Measurements from ENCODE around the gene KCTD7. TPM values are rescaled to one million over a fixed set of nuclear protein-coding genes. Genes with fewer than 3 reads are reported as not detected.

The KCTD7 gene
- total and polyA plus RNA-seq, 2 of the 13 experiments (the other 11 are each of a cell fraction or from before 2014, with no cell fraction given), result 7.3 to 13.5 TPM

DNA sequence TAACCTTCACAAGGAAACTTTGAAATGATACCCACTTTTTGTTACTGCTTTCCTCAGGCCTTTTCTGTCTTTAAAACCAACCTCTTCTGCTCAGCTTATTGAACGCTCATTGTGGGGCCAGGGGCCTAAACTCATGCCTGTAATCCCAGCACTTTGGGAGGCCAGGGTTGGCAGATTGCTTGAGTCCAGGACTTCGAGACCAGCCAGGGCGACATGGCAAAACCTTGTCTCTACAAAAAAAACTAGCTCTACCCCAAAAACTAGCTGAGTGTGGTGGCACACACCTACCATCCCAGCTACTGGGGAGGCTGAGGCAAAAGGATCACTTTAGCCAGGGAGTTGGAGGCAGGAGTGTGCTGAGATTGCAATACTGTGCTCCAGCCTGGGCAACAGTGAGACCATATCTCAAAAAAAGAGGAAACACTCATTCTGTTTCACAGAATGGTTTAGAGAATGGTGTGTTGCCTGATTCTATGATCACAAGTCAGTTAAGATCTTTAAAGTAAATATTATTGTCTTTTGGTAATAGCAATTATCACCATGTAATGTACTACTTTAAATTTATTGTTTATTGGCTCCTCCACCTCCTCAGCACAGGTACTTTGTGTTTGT lies 51.1 kb downstream of the KCTD7 start (continued):
- TF ChIP-seq, protein P1, sequence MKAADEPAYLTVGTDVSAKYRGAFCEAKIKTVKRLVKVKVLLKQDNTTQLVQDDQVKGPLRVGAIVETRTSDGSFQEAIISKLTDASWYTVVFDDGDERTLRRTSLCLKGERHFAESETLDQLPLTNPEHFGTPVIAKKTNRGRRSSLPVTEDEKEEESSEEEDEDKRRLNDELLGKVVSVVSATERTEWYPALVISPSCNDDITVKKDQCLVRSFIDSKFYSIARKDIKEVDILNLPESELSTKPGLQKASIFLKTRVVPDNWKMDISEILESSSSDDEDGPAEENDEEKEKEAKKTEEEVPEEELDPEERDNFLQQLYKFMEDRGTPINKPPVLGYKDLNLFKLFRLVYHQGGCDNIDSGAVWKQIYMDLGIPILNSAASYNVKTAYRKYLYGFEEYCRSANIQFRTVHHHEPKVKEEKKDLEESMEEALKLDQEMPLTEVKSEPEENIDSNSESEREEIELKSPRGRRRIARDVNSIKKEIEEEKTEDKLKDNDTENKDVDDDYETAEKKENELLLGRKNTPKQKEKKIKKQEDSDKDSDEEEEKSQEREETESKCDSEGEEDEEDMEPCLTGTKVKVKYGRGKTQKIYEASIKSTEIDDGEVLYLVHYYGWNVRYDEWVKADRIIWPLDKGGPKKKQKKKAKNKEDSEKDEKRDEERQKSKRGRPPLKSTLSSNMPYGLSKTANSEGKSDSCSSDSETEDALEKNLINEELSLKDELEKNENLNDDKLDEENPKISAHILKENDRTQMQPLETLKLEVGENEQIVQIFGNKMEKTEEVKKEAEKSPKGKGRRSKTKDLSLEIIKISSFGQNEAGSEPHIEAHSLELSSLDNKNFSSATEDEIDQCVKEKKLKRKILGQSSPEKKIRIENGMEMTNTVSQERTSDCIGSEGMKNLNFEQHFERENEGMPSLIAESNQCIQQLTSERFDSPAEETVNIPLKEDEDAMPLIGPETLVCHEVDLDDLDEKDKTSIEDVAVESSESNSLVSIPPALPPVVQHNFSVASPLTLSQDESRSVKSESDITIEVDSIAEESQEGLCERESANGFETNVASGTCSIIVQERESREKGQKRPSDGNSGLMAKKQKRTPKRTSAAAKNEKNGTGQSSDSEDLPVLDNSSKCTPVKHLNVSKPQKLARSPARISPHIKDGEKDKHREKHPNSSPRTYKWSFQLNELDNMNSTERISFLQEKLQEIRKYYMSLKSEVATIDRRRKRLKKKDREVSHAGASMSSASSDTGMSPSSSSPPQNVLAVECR (CRISPR knock-in tag; IDR thresholded peaks at IDR 0.05; ENCODE audit: borderline replicate concordance), result no peak
- TF ChIP-seq, protein P2, sequence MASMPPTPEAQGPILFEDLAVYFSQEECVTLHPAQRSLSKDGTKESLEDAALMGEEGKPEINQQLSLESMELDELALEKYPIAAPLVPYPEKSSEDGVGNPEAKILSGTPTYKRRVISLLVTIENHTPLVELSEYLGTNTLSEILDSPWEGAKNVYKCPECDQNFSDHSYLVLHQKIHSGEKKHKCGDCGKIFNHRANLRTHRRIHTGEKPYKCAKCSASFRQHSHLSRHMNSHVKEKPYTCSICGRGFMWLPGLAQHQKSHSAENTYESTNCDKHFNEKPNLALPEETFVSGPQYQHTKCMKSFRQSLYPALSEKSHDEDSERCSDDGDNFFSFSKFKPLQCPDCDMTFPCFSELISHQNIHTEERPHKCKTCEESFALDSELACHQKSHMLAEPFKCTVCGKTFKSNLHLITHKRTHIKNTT (CRISPR knock-in tag; IDR thresholded peaks at IDR 0.05), result no peak
- TF ChIP-seq ZNF10 (CRISPR knock-in tag; IDR thresholded peaks at IDR 0.05; ENCODE audit: borderline replicate concordance, low read depth), result no peak
- no peak for TF ChIP-seq NFATC3 (CRISPR knock-in tag; IDR thresholded peaks at IDR 0.05)
- TF ChIP-seq ZNF660 (CRISPR knock-in tag; IDR thresholded peaks at IDR 0.05; ENCODE audit: borderline replicate concordance, low read depth), result no peak

All from HepG2 (cell line).